SU-DHL-6 (cell line): ENCODE results near the gene NTSR1.

Experiments used
- H2AFZ ChIP-seq: fragments of 200-600 bp; sonication (generic); 2 replicates; pipeline ENCODE4 v1.6.1; 2014; ENCODE audit warnings: low read depth, mild to moderate bottlenecking, moderate library complexity, mixed read lengths, antibody characterized with exemption, low read length; ENCODE audit not compliant: severe bottlenecking
- H3F3A ChIP-seq: fragments of 200-600 bp; shearing (Covaris generic); 2 replicates; pipeline ENCODE4 v1.6.0; 2016; ENCODE audit warnings: antibody characterized with exemption, mild to moderate bottlenecking; ENCODE audit not compliant: insufficient read depth
- H3K27ac ChIP-seq: fragments of 200-600 bp; sonication (generic); 2 replicates; pipeline ENCODE4 v1.5.1; 2016; ENCODE audit warnings: low read depth, mild to moderate bottlenecking, low read length, moderate library complexity, mixed read lengths
- H3K27me3 ChIP-seq: fragments of 200-600 bp; sonication (generic), shearing (Covaris generic); 2 replicates; pipeline ENCODE4 v1.6.0; 2014; ENCODE audit warnings: mild to moderate bottlenecking, low read length
- H3K36me3 ChIP-seq: fragments of 200-600 bp; sonication (generic); 2 replicates; pipeline ENCODE4 v1.6.1; 2014; ENCODE audit warnings: mild to moderate bottlenecking, low read length, mixed read lengths
- H3K4me2 ChIP-seq: fragments of 300-600, 200-600 bp; shearing (Covaris generic), sonication (generic); 2 replicates; pipeline ENCODE4 v1.6.0; 2014; ENCODE audit warnings: low read length, low read depth, mild to moderate bottlenecking; ENCODE audit not compliant: poor library complexity, severe bottlenecking
- H3K4me3 ChIP-seq: fragments of 200-600 bp; sonication (generic); 2 replicates; pipeline ENCODE4 v1.5.1; 2014; ENCODE audit warnings: antibody characterized with exemption, low read length, mild to moderate bottlenecking, mixed read lengths; ENCODE audit not compliant: insufficient read depth, poor library complexity, severe bottlenecking
- H3K79me2 ChIP-seq: fragments of 200-600 bp; sonication (generic); 2 replicates; pipeline ENCODE4 v1.6.1; 2014; ENCODE audit warnings: mild to moderate bottlenecking, low read length, moderate library complexity; ENCODE audit not compliant: insufficient read depth
- H3K9ac ChIP-seq: fragments of 200-600 bp; sonication (generic); 2 replicates; pipeline ENCODE4 v1.7.0; 2014; ENCODE audit warnings: mild to moderate bottlenecking, low read length
- H3K9me2 ChIP-seq: fragments of 200-600 bp; sonication (generic); replicated peaks from 2 replicates; pipeline ENCODE4 v1.6.1; 2014; ENCODE audit warnings: low read length; ENCODE audit not compliant: insufficient read depth
- H3K9me3 ChIP-seq: fragments of 200-600 bp; sonication (generic); 2 replicates; pipeline ENCODE4 v1.6.1; 2014; ENCODE audit warnings: low read length, mixed read lengths; ENCODE audit not compliant: insufficient read depth
- H4K20me1 ChIP-seq: fragments of 200-600 bp; sonication (generic); 2 replicates; pipeline ENCODE4 v1.6.1; 2014; ENCODE audit warnings: low read depth, mild to moderate bottlenecking, antibody characterized with exemption, low read length, moderate library complexity, mixed read lengths
- EZH2phosphoT487 ChIP-seq: fragments of 200-600 bp; sonication (generic), shearing (Covaris generic); conservative IDR thresholded peaks from 2 replicates; pipeline ENCODE4 v1.6.1; 2018; ENCODE audit warnings: mild to moderate bottlenecking, antibody characterized with exemption, low read length, moderate library complexity, mixed read lengths
- TF ChIP-seq, protein P1 (sequence below): fragments of 200-600 bp; sonication (generic); IDR thresholded peaks from one replicate; pipeline ENCODE4 v1.5.1; 2017; ENCODE audit warnings: antibody characterized with exemption, mild to moderate bottlenecking, low read length, moderate library complexity; ENCODE audit not compliant: insufficient read depth, poor library complexity, severe bottlenecking

The NTSR1 gene

DNA sequence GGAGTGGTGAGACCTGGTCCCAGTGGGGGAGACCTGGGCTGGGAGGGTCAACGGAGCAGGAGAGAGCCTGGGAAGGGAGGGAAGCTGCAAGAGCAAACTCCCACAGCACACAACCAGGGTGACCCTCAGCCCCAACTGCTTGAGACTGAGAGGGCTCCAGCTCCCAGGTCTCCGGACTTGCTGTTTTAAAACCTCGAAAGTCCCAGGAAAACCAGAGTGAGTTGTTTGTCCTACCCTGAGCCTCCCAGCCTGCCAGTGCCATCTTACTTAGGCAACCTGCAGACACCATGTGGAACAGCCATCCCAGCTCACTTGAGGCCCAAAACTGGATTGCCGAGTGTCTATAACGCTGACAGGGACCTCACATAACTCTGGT is 4.8 kb upstream of the NTSR1 start:
- no peak overlapping the region for H3K27ac ChIP-seq
- H3K4me2 ChIP-seq: no peak overlapping the region
- H3F3A ChIP-seq: no peaks in the 10 kb centered on the region
- H3K9me2 ChIP-seq: no peaks in the 10 kb centered on the region
- H2AFZ ChIP-seq: no peak overlapping the region
- no peaks in the 10 kb centered on the region for H3K9me3 ChIP-seq
- no peaks in the 10 kb centered on the region for H4K20me1 ChIP-seq
- H3K79me2 ChIP-seq: no peaks in the 10 kb centered on the region
- H3K36me3 ChIP-seq: no peaks in the 10 kb centered on the region
- H3K9ac ChIP-seq: no peak overlapping the region
- TF ChIP-seq EZH2phosphoT487: no peak
- TF ChIP-seq, protein P1, sequence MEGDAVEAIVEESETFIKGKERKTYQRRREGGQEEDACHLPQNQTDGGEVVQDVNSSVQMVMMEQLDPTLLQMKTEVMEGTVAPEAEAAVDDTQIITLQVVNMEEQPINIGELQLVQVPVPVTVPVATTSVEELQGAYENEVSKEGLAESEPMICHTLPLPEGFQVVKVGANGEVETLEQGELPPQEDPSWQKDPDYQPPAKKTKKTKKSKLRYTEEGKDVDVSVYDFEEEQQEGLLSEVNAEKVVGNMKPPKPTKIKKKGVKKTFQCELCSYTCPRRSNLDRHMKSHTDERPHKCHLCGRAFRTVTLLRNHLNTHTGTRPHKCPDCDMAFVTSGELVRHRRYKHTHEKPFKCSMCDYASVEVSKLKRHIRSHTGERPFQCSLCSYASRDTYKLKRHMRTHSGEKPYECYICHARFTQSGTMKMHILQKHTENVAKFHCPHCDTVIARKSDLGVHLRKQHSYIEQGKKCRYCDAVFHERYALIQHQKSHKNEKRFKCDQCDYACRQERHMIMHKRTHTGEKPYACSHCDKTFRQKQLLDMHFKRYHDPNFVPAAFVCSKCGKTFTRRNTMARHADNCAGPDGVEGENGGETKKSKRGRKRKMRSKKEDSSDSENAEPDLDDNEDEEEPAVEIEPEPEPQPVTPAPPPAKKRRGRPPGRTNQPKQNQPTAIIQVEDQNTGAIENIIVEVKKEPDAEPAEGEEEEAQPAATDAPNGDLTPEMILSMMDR: no peak
- H3K4me3 ChIP-seq: no peak overlapping the region
- no peaks in the 10 kb centered on the region for H3K27me3 ChIP-seq

GRCh38 chr20:62704341-62704948 is 4.2 kb upstream of the NTSR1 start:
- H3F3A ChIP-seq: no peaks in the 10 kb centered on the region
- no peak for TF ChIP-seq EZH2phosphoT487
- TF ChIP-seq, protein P1: no peak
- no peaks in the 10 kb centered on the region for H3K36me3 ChIP-seq
- H3K9me3 ChIP-seq: no peaks in the 10 kb centered on the region
- no peaks in the 10 kb centered on the region for H3K79me2 ChIP-seq
- H4K20me1 ChIP-seq: no peaks in the 10 kb centered on the region
- H3K4me2 ChIP-seq: no peak overlapping the region
- no peak overlapping the region for H2AFZ ChIP-seq
- no peak overlapping the region for H3K9ac ChIP-seq
- no peak overlapping the region for H3K27ac ChIP-seq
- H3K4me3 ChIP-seq: no peak overlapping the region
- no peaks in the 10 kb centered on the region for H3K9me2 ChIP-seq
- H3K27me3 ChIP-seq: no peaks in the 10 kb centered on the region

DNA sequence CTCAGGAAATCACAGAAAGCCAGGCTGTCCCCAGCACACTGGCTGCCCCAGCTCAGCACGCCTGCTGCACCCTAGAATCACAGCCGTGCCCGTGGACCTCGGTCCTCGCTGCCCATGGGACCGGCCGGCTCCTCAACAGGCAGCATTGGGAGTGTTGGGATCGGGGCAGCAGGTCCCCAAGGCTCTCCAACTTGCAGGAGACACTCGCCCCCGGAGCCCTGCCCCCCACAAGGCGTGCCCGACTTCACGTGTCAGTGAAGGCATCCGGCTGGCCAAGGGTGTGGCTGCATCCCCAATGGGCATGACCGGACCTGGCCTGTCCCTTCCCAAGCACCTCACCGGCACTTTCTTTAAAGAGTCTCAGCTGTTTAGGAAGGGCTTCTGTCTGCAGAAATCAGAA is 3.0 kb upstream of the NTSR1 start:
- Histone ChIP-seq H4K20me1 (no peaks in the 10 kb centered on the region), H3K9me2 (no peaks in the 10 kb centered on the region), H3K9ac (no peak overlapping the region), H3K27ac (no peak overlapping the region), H3K4me2 (no peak overlapping the region), H3K27me3 (no peaks in the 10 kb centered on the region), H2AFZ (no peak overlapping the region), H3K4me3 (no peak overlapping the region), H3K9me3 (no peaks in the 10 kb centered on the region), H3F3A (no peaks in the 10 kb centered on the region), H3K79me2 (no peaks in the 10 kb centered on the region), H3K36me3 (no peaks in the 10 kb centered on the region)
- TF ChIP-seq, protein P1: no peak
- TF ChIP-seq EZH2phosphoT487: no peak

DNA sequence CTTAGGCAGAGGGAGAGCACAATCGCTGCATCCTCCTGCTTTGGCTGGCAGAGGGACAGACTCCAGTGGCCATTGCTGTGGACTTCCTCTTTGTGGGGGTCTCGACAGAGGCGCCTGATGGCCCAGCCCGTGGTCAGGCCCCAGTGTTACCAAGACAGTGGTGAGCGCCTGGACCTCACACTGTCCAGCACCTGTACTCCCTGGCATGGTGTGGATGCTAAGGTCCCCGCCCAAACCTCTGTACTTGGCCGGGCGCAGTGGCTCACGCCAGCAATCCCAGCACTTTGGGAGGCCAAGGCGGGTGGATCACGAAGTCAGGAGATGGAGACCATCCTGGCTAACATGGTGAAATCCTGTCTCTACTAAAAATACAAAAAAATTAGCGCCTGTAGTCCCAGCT is 2.3 kb upstream of the NTSR1 start:
- Histone ChIP-seq H3K9me2 (no peaks in the 10 kb centered on the region), H3K9me3 (no peaks in the 10 kb centered on the region), H3K4me2 (no peak overlapping the region), H3K4me3 (no peak overlapping the region), H3K79me2 (no peaks in the 10 kb centered on the region), H2AFZ (no peak overlapping the region), H4K20me1 (no peaks in the 10 kb centered on the region), H3K9ac (no peak overlapping the region), H3F3A (no peaks in the 10 kb centered on the region), H3K27ac (no peak overlapping the region), H3K27me3 (no peaks in the 10 kb centered on the region), H3K36me3 (no peaks in the 10 kb centered on the region)
- TF ChIP-seq EZH2phosphoT487: no peak
- TF ChIP-seq, protein P1: no peak
